Esophagus muscularis mucosa (tissue), 4 donors: ENCODE results near the gene LTN1. TPM values are rescaled to one million over a fixed set of nuclear protein-coding genes. Genes with fewer than 3 reads are reported as not detected.

ENCODE experiments used
- DNase-seq: peaks from one replicate; pipeline ENCODE4 v3.0.0-alpha.2; 2017; ENCODE audit errors: extremely low spot score
- H3K27ac ChIP-seq, 4 donors: fragments of 200-600 bp; sonication (generic); replicated peaks in 1 of 4; 1 replicate in 3 of 4; 2 replicates in 1 of 4; pipeline ENCODE4 v1.5.1; 2016 to 2019; ENCODE audit warnings: mild to moderate bottlenecking in 1 of 4
- H3K27me3 ChIP-seq, 4 donors: fragments of 200-600 bp; sonication (generic); one replicate each; pipeline versions ENCODE4 v1.5.1 to v1.6.0; 2016 to 2019
- H3K36me3 ChIP-seq, 4 donors: fragments of 200-600 bp; sonication (generic); one replicate each; pipeline ENCODE4 v1.5.1; 2016 to 2019
- H3K4me1 ChIP-seq, 4 donors: fragments of 200-600 bp; sonication (generic); one replicate each; pipeline ENCODE4 v1.5.1; 2016 to 2019
- H3K4me3 ChIP-seq, 4 donors: fragments of 200-600 bp; sonication (generic); 1 replicate in 2 of 4; 2 replicates in 2 of 4; pipeline ENCODE4 v1.5.1; 2016 to 2019; ENCODE audit warnings: mild to moderate bottlenecking in 4 of 4, moderate library complexity in 1 of 4
- H3K9me3 ChIP-seq, 4 donors: fragments of 200-600 bp; sonication (generic); 1 replicate in 3 of 4; 2 replicates in 1 of 4; pipeline ENCODE4 v1.5.1; 2016 to 2019
- CTCF ChIP-seq, 3 experiments: fragments of 200-600 bp in 2 of 3; fragments of 450-650 bp in 1 of 3; sonication (generic) in 2 of 3; IDR thresholded peaks; one replicate each; pipeline ENCODE4 v1.5.1; 2017 to 2019; ENCODE audit warnings: antibody characterized with exemption in 3 of 3, mild to moderate bottlenecking in 2 of 3, moderate library complexity in 1 of 3
- EP300 ChIP-seq: sonication (generic); formaldehyde crosslinking; IDR thresholded peaks from one replicate; pipeline ENCODE4 v1.6.1; 2017; ENCODE audit warnings: antibody characterized with exemption
- POLR2A ChIP-seq: fragments of 450-650 bp; IDR thresholded peaks from one replicate; pipeline ENCODE4 v1.6.1; 2017; ENCODE audit warnings: antibody characterized with exemption, moderate library complexity, mild to moderate bottlenecking, low read depth
- POLR2AphosphoS5 ChIP-seq, 2 donors: sonication (generic); formaldehyde crosslinking; IDR thresholded peaks; one replicate each; pipeline ENCODE4 v1.6.1; 2017; ENCODE audit warnings: antibody characterized with exemption in 2 of 2
- WGBS: methylation state at CpG from one replicate; pipeline ENCODE4 v1.1.5; 2018; 5-methylcytosine and 5-hydroxymethylcytosine counted together
- intact Hi-C: fragments of 100-400 bp; cut with DNase I; formaldehyde crosslinking; loops from one replicate; pipeline ENCODE4 v1.15.1; 2023
- total RNA-seq, 4 donors: library from RNA; depleted of rRNA; stranded (reverse); fragments of >200 nt; gene quantifications; one replicate each; pipeline versions ENCODE4 v1.1.0 to v1.2.1, GENCODE V29; 2016

LTN1 gene
- total RNA-seq, 4 donors from 2014 or later, result 19.4 to 39.7 (median 26.5) TPM

GRCh38 chr21:28963831-28964230, 28.8 kb downstream of the LTN1 start:
- H3K27me3 ChIP-seq, result no peaks in the 10 kb centered on the region
- H3K4me1 ChIP-seq, result no peaks in the 10 kb centered on the region
- H3K27ac ChIP-seq, result no peak overlapping the region
- DNase-seq, result no peak
- no peaks in the 10 kb centered on the region for H3K9me3 ChIP-seq
- 100% methylated on average over 1 of the region's 1 CpG for WGBS
- intact Hi-C loops, result no loop called here
- TF ChIP-seq CTCF (IDR thresholded peaks at IDR 0.05) (no peak), EP300 (no peak), POLR2AphosphoS5 (IDR thresholded peaks at IDR 0.05) (no peak), POLR2A (no peak)
- H3K4me3 ChIP-seq, result no peak overlapping the region
- H3K36me3 ChIP-seq, result peaks cover 33 to 83% (median 57%) of the 10 kb centered on the region in 4 donors

DNA sequence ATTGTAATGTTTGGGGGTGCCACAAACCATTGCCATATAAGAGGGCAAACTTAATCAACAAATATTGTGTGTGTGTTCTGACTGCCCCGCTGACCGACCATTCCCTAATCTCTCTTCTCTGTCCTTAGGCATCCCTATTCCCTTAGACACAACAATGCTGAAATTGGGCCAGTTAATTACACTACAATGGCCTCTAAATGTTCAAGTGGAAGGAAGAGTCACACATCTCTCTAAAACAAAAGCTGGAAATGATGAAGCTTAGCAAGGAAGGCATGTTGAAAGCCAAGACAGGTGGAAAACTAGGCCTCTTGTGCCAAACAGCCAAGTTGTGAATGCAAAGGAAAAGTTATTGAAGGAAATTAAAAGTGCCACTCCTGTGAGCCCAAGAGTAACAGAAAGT, 30.2 kb downstream of the LTN1 start:
- DNase-seq, result no peak
- H3K27me3 ChIP-seq, result no peaks in the 10 kb centered on the region
- 100% methylated on average over 2 of the region's 2 CpGs for WGBS
- TF ChIP-seq POLR2A (no peak), EP300 (no peak), CTCF (IDR thresholded peaks at IDR 0.05) (no peak), POLR2AphosphoS5 (IDR thresholded peaks at IDR 0.05) (no peak)
- peaks cover 23 to 80% (median 48%) of the 10 kb centered on the region in 4 donors for H3K36me3 ChIP-seq
- H3K4me1 ChIP-seq, result no peaks in the 10 kb centered on the region
- H3K27ac ChIP-seq, result no peak overlapping the region
- no peaks in the 10 kb centered on the region for H3K9me3 ChIP-seq
- intact Hi-C loops, result no loop called here
- no peak overlapping the region for H3K4me3 ChIP-seq

GRCh38 chr21:28961927-28962326, 30.8 kb downstream of the LTN1 start:
- Histone ChIP-seq H3K27ac (no peak overlapping the region), H3K4me3 (no peak overlapping the region), H3K27me3 (no peaks in the 10 kb centered on the region), H3K9me3 (no peaks in the 10 kb centered on the region), H3K4me1 (no peaks in the 10 kb centered on the region), H3K36me3 (peaks cover 18 to 80% (median 46%) of the 10 kb centered on the region in 4 donors)
- intact Hi-C loops, result no loop called here
- 94% methylated on average over 3 of the region's 3 CpGs for WGBS
- DNase-seq, result no peak
- TF ChIP-seq POLR2A (no peak), POLR2AphosphoS5 (IDR thresholded peaks at IDR 0.05) (no peak), EP300 (no peak), CTCF (IDR thresholded peaks at IDR 0.05) (no peak)

DNA sequence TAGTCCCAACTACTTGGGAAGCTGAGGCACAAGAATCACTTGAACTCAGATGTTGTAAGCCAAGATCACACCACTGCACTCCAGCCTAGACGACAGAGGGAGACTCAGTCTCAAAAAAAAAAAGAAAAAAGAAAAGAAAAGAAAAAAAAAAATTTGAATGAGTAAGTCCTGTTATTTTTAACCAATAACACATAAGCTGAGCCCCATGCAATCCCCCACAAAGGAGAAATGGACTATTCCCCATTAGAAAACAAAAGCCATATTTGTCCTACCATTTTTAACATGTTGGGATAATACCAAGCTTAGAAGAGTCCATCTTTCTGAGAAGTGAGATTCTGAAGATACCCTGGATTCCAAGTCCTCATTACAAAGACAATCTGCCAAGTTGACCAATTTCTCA, 32.4 kb downstream of the LTN1 start:
- Histone ChIP-seq H3K36me3 (peaks cover 10 to 81% (median 41%) of the 10 kb centered on the region in 4 donors), H3K27ac (no peak overlapping the region), H3K27me3 (no peaks in the 10 kb centered on the region), H3K4me3 (no peak overlapping the region), H3K4me1 (no peaks in the 10 kb centered on the region), H3K9me3 (no peaks in the 10 kb centered on the region)
- no peak for DNase-seq
- WGBS, result 100% methylated on average over 1 of the region's 1 CpG
- TF ChIP-seq CTCF (IDR thresholded peaks at IDR 0.05) (no peak), EP300 (no peak)
- intact Hi-C loops, result no loop called here

GRCh38 chr21:28959367-28960099, 33.1 kb downstream of the LTN1 start:
- no peak overlapping the region for H3K27ac ChIP-seq
- WGBS, result 84% methylated on average over 7 of the region's 7 CpGs
- no peaks in the 10 kb centered on the region for H3K9me3 ChIP-seq
- H3K27me3 ChIP-seq, result no peaks in the 10 kb centered on the region
- TF ChIP-seq POLR2AphosphoS5 (IDR thresholded peaks at IDR 0.05) (no peak), POLR2A (no peak), EP300 (no peak), CTCF (IDR thresholded peaks at IDR 0.05) (no peak)
- intact Hi-C loops, result no loop called here
- H3K4me3 ChIP-seq, result no peak overlapping the region
- no peaks in the 10 kb centered on the region for H3K4me1 ChIP-seq
- no peak for DNase-seq
- peaks cover 6 to 82% (median 40%) of the 10 kb centered on the region in 4 donors for H3K36me3 ChIP-seq
